GM18511 (cell line): ENCODE results near the gene FBH1.
"Not testable (repeated sequence)": the region's sequence is repeated elsewhere in the genome, so short reads cannot be mapped to it uniquely, and the experiment has no call there.

Experiments used
- ATAC-seq: cut with Tn5 transposase; IDR thresholded peaks from one replicate; pipeline ENCODE4 v1.9.1; 2021; ENCODE audit warnings: mild to moderate bottlenecking, moderate library complexity; ENCODE audit not compliant: unreplicated experiment

Gene FBH1

GRCh38 chr10:5956146-5956936 is 66.3 kb downstream of the FBH1 start:
- ATAC-seq, result no peak

DNA sequence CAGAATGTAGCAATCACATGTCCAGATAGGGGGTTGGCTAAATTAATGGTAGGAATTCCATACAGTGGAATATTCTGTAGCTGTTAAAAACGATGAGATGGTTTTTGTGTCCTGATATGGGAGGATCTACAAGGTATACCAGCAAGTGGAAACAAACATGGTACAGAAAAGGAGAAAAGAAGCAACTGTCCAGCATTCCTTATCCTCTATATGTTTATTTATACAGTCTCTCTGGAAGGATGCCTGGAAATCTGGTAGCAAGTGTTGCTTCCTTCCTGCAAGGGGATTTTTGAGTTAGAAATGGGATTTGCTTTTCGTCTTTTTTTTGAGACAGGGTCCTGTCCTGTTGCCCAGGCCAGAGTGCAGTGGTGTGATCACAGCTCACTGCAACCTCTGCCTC is 68.0 kb downstream of the FBH1 start:
- no peak for ATAC-seq

GRCh38 chr10:5958675-5959074 is 68.6 kb downstream of the FBH1 start:
- no peak for ATAC-seq

DNA sequence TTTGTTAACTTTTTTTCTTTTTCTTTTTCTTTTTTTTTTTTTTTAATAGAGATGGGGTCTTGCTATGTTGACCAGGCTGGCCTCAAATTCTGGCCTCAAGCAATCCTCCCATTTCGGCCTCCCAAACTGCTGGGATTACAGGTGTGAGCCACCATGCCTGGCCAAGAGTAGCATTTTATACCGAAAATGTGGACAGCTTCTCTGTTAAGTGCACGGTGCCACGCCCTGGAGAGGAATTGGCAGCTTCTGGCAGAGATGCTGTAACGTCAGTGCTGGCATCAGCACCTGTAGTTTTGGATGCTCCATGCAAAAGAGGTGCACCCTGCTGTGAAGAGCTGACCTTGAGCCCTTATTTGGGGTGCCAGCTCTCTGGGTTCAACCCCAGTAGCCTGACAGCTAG is 69.1 kb downstream of the FBH1 start:
- no peak for ATAC-seq

GRCh38 chr10:5959581-5960069 is 69.6 kb downstream of the FBH1 start:
- ATAC-seq, result no peak

- no peak for ATAC-seq
Measured at GRCh38 chr10:5960070-5960972, 70.3 kb downstream of the FBH1 start.

DNA sequence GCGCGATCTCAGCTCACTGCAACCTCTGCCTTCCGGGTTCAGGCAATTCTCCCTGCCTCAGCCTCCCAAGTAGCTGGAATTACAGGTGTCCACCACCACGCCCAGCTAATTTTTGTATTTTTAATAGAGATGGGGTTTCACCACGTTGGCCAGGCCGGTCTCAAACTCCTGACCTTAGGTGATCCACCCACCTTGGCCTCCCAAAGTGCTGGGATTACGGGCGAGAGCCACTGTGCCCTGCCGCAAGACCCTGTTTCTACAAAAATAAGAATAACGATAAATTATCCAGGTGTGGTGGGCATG is 70.9 kb downstream of the FBH1 start:
- not testable (repeated sequence) for ATAC-seq

DNA sequence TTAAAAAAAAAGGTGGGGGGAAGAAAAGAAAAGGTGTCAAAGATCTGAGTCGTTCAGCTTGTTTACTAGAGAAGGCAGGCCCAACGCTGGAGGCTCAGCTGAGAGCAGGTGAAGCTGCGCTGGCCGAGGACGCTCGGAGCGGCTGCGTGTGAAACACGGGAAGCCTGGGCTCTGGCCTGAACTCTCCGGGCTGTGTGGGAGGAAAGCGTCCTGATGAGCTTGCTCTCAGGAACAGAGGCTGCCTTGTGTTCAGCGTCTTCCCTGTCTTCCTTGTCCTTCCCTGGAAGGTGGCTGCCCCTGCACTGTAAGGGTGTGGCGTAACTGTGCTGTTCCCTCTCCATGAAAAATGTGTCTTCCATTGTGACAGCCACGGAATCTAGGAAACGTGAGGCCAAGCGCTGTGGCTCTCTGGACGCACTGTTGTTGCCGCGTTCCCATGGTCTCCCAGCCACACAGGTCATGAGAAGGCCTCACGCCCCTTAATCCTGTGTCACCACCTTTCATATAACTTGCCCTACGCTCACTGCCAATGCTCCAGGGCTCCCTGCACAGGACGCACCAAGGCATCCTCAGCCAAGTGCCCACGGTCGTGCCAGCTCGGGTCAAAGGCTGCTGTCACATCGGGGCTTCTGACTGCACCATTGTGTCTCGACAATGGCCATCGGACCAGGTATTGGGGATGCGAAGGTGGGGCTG is 71.5 kb downstream of the FBH1 start:
- ATAC-seq, result no peak

DNA sequence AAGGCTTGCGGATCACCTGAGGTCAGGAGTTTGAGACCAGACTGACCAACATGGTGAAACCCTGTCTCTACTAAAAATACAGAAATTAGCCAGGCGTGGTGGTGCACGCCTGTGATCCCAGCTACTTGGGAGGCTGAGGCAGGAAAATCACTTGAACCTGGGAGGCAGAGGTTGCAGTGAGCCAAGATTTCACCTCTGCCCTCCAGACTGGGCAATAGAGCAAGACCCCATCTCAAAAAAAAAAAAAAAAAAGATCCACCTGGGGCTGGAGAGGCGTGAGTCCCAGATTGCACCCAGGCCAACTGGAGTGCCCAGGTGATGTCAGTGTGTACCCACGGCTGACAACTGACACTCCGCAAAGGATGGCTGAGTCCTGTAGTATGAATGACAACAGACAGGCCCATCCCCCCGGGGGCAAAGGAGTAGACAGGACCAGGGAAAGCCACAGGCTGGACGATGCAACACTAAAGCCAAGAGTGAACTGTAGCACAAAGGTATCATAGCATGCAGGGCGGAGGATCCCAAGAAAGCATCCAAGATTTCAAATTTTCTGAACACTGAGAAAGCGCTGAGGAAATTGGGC is 72.4 kb downstream of the FBH1 start:
- not testable (repeated sequence) for ATAC-seq

- no peak for ATAC-seq
Measured at GRCh38 chr10:5963071-5963470, 73.0 kb downstream of the FBH1 start.

GRCh38 chr10:5963591-5963990 is 73.5 kb downstream of the FBH1 start:
- ATAC-seq, result no peak

DNA sequence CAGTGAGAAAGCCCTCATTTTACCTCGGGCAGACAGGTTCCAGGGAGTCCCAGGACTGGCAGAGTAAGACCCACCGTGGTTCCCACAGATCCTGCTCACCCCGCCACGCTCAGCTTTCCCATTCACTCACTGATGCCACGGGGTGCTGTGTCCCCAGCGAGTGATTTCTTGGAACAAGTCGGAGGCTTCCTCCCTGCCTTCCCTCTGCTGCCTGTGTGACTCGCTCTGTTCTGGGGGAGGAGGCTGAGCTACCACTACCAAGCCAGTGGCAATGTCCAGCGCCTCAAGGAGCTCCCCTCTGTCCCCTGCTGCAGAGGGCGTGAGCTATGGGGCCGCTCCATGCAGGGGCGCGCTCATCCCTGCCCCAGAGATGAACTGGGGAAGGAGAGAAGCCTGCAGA is 74.7 kb downstream of the FBH1 start:
- ATAC-seq, result no peak

- no peak for ATAC-seq
Measured at GRCh38 chr10:5965266-5965665, 75.2 kb downstream of the FBH1 start.

- ATAC-seq, result no peak
Measured at GRCh38 chr10:5968037-5968680, 78.1 kb downstream of the FBH1 start.

DNA sequence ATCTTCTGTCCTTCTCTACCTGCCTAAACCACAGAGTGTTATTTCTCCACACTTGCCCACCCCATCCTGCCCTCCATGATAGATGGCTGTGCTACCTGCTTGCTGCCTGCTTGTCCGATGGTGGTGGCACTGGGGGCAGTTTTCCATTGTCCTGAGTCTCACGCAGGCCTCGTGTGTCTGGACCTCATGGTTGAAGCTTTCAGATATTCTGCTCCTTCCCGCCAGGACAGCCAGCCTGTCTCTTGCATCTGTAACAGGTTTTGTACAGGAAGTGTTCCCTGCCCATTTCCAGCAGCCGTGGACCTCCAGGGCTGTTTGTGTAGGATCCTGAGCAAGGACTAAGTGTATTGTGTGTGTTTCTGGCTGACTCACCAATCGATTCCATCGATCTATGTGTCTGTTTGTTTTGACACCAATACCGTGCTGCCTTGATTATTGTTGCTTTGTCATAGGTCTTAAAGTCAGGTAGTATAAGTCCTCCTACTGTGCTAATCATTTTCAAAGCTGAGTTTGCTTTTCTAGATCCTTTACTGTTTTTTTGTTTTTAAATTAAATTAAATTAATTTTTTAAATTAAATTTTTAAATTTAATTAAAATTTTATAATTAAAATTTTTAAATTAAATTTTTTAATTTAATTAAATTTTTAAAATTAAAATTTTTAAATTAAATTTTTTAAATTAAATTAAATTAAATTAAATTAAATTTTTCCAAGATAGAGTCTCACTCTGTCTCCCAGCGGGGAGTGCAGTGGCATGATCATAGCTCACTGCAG is 78.8 kb downstream of the FBH1 start:
- no peak for ATAC-seq

- ATAC-seq, result no peak
Measured at GRCh38 chr10:5970066-5970465, 80.0 kb downstream of the FBH1 start.

GRCh38 chr10:5970527-5970926 is 80.5 kb downstream of the FBH1 start:
- ATAC-seq, result no peak

DNA sequence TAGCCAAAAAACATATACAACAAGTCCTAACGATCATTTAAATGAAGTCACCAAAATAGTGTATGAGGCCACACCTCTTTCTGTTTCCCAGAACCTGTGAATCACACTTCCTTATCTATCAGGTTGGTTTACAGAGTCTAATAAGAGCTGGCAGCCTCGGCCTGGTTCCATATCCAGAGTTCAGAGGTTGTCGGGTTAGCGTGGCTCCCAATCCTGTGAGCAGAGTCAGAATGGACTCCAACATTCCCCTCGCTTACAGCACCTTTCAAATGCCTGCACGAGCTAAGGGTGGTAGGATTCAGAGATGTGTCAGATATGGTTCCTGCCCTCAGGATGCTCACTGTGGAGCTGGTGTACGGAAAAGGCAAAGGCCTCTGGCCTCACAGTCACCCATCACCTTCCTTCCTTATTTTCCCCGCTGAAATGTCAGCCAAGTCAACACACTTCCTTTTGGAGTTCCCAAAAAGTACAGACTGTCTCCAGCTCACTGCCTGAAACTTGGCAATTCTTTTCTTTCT is 81.3 kb downstream of the FBH1 start:
- no peak for ATAC-seq

DNA sequence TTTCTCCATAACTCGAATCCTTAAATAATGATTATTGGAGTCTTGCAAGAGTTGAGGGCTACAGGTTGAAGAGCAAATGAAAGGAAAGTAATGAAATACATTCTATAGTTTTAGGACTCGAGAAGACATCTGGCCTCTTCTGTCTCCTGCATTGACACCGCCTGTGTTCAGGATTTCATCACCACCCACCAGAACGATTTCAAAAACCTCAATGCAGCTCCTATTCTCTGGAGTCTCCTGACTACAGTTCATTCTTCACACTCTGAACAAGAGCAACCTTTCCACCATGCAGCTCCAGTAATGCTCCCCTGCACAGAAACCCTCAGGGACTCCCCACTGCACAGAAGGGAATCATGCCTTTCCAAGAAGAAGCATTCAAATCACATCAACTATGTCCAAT is 81.8 kb downstream of the FBH1 start:
- ATAC-seq, result no peak

DNA sequence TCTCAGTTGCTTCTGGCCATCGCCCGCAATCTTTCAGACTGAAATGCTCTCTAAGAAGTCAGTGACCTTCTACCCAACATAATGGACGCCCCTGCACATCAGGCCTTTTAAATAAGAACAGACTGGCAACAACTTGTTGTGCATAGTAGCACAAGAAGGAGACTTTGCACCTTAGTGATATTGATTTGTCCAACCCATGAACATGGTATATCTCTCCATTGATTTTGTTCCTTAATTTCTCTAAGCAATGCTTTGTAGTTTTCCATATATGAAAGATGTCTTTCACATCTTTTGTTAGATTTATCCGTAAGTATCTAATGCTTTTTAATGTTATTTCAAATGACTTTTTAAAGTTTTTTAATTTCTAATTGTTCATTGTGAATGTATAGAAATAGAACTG is 83.0 kb downstream of the FBH1 start:
- ATAC-seq, result no peak
